K562 (cell line): ENCODE data around the gene BLOC1S4. TPM values are rescaled to one million over a fixed set of nuclear protein-coding genes. Genes with fewer than 3 reads are reported as not detected.

Source experiments
- ATAC-seq: fragments of 200-7000 bp; cut with Tn5 transposase; 3 replicates; pipeline ENCODE4 v1.9.1; 2020; ENCODE audit warnings: moderate library complexity
- BruUV-seq: library from RNA; stranded (reverse); fragments of 400-500 nt; replicated peaks from 2 replicates; lab custom pipeline; 2021; lab: Mats Ljungman, UMichigan
- CTCF ChIA-PET: fragments of 300-600 bp; formaldehyde crosslinking; extraction: SDS; loops from one replicate; lab custom pipeline; 2021; ENCODE audit warnings: low intra/inter-chr PET ratio; lab: Yijun Ruan, JAX
- POLR2A ChIA-PET: fragments of 300-600, 350-650 bp; sonication (Branson Sonifier 250); formaldehyde crosslinking; extraction: SDS; loops from one replicate; lab custom pipeline; 2021; ENCODE audit warnings: antibody characterized with exemption, inconsistent platforms; lab: Yijun Ruan, JAX
- DNase-seq, 4 experiments: peaks; one replicate each; pipeline versions ENCODE4 v3.0.0 to v3.0.0-alpha.2; 2011 to 2018; ENCODE audit warnings: low spot score in 3 of 4, mixed read lengths in 3 of 4; ENCODE audit errors: extremely low read depth in 1 of 4
- FAIRE-seq: peaks from 2 replicates; lab custom pipeline; 2011; peaks lifted over from hg19 to GRCh38; lab: Jason Lieb, UNC
- H2AFZ ChIP-seq: 2 replicates; pipeline ENCODE4 v1.6.0; 2011; ENCODE audit warnings: low read depth, low read length, control low read depth, inconsistent platforms
- H3K27ac ChIP-seq: fragments of 200-600 bp; 3 replicates; pipeline ENCODE4 v1.8.0; 2011; ENCODE audit warnings: low read depth, mild to moderate bottlenecking, control low read depth, inconsistent platforms, low read length, moderate library complexity, mixed read lengths; ENCODE audit errors: extremely low read depth
- H3K27me3 ChIP-seq, 2 experiments: fragments of 300-600 bp in 1 of 2; 2 replicates in 1 of 2; 3 replicates in 1 of 2; pipeline versions ENCODE4 v1.6.0 to v1.8.0; 2011; ENCODE audit warnings: inconsistent platforms in 2 of 2, low read length in 2 of 2, mild to moderate bottlenecking in 1 of 2, mixed read lengths in 1 of 2, moderate library complexity in 1 of 2; ENCODE audit not compliant: control insufficient read depth in 2 of 2, insufficient read depth in 2 of 2
- H3K36me3 ChIP-seq: fragments of 300-600 bp; 3 replicates; pipeline ENCODE4 v1.8.0; 2011; ENCODE audit warnings: mild to moderate bottlenecking, low read length, inconsistent platforms; ENCODE audit not compliant: control insufficient read depth, insufficient read depth
- H3K4me1 ChIP-seq, 2 experiments: fragments of 200-600 bp in 1 of 2; replicated peaks in 1 of 2; 2 replicates in 1 of 2; 3 replicates in 1 of 2; pipeline versions ENCODE4 v1.5.1 to v1.8.0; 2011; ENCODE audit warnings: inconsistent platforms in 2 of 2, low read length in 2 of 2, mild to moderate bottlenecking in 1 of 2, mixed read lengths in 1 of 2, moderate library complexity in 1 of 2; ENCODE audit not compliant: control insufficient read depth in 2 of 2, insufficient read depth in 2 of 2
- H3K4me2 ChIP-seq: 2 replicates; pipeline ENCODE4 v1.6.1; 2011; ENCODE audit warnings: low read length, control low read depth, inconsistent platforms, mixed read lengths; ENCODE audit not compliant: insufficient read depth
- H3K4me3 ChIP-seq: fragments of 200-600 bp; sonication (generic), shearing (Covaris generic); 2 replicates; pipeline ENCODE4 v1.5.1; 2016; ENCODE audit warnings: control low read depth, inconsistent platforms
- H3K79me2 ChIP-seq: fragments of 200-600 bp; 3 replicates; pipeline ENCODE4 v1.8.0; 2011; ENCODE audit warnings: low read length, inconsistent platforms; ENCODE audit not compliant: control insufficient read depth, insufficient read depth
- H3K9ac ChIP-seq, 2 experiments: 2 replicates each; pipeline versions ENCODE4 v1.6.0 to v1.6.1; 2011; ENCODE audit warnings: low read depth in 2 of 2, low read length in 2 of 2, control low read depth in 1 of 2, inconsistent platforms in 1 of 2, mild to moderate bottlenecking in 1 of 2, mixed read lengths in 1 of 2; ENCODE audit not compliant: insufficient read depth in 1 of 2
- H3K9me1 ChIP-seq: one replicate; pipeline ENCODE4 v1.6.0; 2011; ENCODE audit warnings: inconsistent platforms, mild to moderate bottlenecking, low read length, moderate library complexity; ENCODE audit not compliant: control insufficient read depth, insufficient read depth
- H3K9me3 ChIP-seq: replicated peaks from 2 replicates; pipeline ENCODE4 v1.5.1; 2011; ENCODE audit warnings: low read depth, low read length, inconsistent platforms; ENCODE audit not compliant: control insufficient read depth, insufficient read depth
- H4K20me1 ChIP-seq: replicated peaks from 2 replicates; pipeline ENCODE4 v1.6.1; 2011; ENCODE audit warnings: low read length, inconsistent platforms, mixed read lengths; ENCODE audit not compliant: control insufficient read depth, insufficient read depth
- BHLHE40 ChIP-seq: IDR thresholded peaks from 2 replicates; pipeline ENCODE4 v1.6.1; 2011; ENCODE audit warnings: low read length, improper control_type of control experiment
- CHD7 ChIP-seq: fragments of 200-600 bp; sonication (generic); IDR thresholded peaks from one replicate; pipeline ENCODE4 v1.6.1; 2012; ENCODE audit warnings: mild to moderate bottlenecking, low read depth, low read length, inconsistent platforms
- CTCF ChIP-seq, 3 experiments: IDR thresholded peaks in 2 of 3; conservative IDR thresholded peaks in 1 of 3; 2 replicates each; pipeline ENCODE4 v1.5.1; 2011 to 2012; ENCODE audit warnings: low read length in 3 of 3, mild to moderate bottlenecking in 3 of 3, control low read depth in 2 of 3, improper control_type of control experiment in 1 of 3, inconsistent platforms in 1 of 3, low read depth in 1 of 3, mixed read lengths in 1 of 3, moderate library complexity in 1 of 3; ENCODE audit not compliant: insufficient read depth in 2 of 3
- DDX20 ChIP-seq: fragments of 450-650 bp; IDR thresholded peaks from 2 replicates; pipeline ENCODE4 v1.6.1; 2016; ENCODE audit warnings: missing genetic modification characterization, low read depth, mild to moderate bottlenecking, missing compliant biosample characterization, moderate library complexity
- FOXP1 ChIP-seq: sonication (generic); formaldehyde crosslinking; IDR thresholded peaks from 2 replicates; pipeline ENCODE4 v1.8.0; 2022; ENCODE audit warnings: mild to moderate bottlenecking, missing genetic modification reagents
- MECOM ChIP-seq: fragments of 250-450 bp; sonication (Bioruptor Pico); IDR thresholded peaks from 2 replicates; pipeline ENCODE4 v1.8.0; 2022; ENCODE audit warnings: inconsistent platforms
- NR2C1 ChIP-seq, 2 experiments: fragments of 450-650 bp; IDR thresholded peaks; 2 replicates each; pipeline ENCODE4 v1.6.1; 2017; ENCODE audit warnings: mild to moderate bottlenecking in 2 of 2, antibody characterized with exemption in 1 of 2, inconsistent platforms in 1 of 2, missing compliant biosample characterization in 1 of 2, missing genetic modification characterization in 1 of 2
- ZNF699 ChIP-seq: fragments of 250-450 bp; sonication (Bioruptor Pico); IDR thresholded peaks from 2 replicates; pipeline ENCODE4 v1.8.0; 2021; ENCODE audit warnings: mild to moderate bottlenecking, moderate library complexity; ENCODE audit not compliant: insufficient replicate concordance
- WGBS: fragments of 100-300 bp; shearing (Covaris generic); methylation state at CpG from one replicate; pipeline ENCODE4 v1.1.6; 2016; ENCODE audit warnings: low coverage, mixed read lengths; ENCODE audit not compliant: insufficient coverage; ENCODE audit errors: missing lambda C conversion rate; 5-methylcytosine and 5-hydroxymethylcytosine counted together
- in situ Hi-C: fragments of 300-500 bp; cut with MboI; formaldehyde crosslinking; loops from 4 replicates; pipeline ENCODE4 v1.15.0; 2018; ENCODE audit warnings: inconsistent platforms, mixed read lengths
- intact Hi-C: fragments of 100-400 bp; cut with micrococcal nuclease; formaldehyde crosslinking; loops from 2 replicates; pipeline ENCODE4 v1.14.2; 2022
- polyA plus RNA-seq, 8 experiments: library from polyadenylated mRNA; depleted of rRNA in 4 of 8; stranded (reverse) in 5 of 8; unstranded in 3 of 8; fragments of >200 nt; fragmentation: Nextera tagmentation in 2 of 8; fragmentation: Illumina TruSeq in 1 of 8; extraction: Ambion mirVana in 2 of 8; extraction: Trizol in 1 of 8; gene quantifications; 2 replicates each; pipeline versions ENCODE4 v1.2.1 to v1.2.3, GENCODE V29; 2011 to 2014; ENCODE audit warnings: inconsistent platforms in 1 of 8, missing spikeins in 1 of 8
- total RNA-seq, 7 experiments: library from RNA; depleted of rRNA in 6 of 7; stranded (reverse); fragments of >200 nt in 6 of 7; fragmentation: Illumina TruSeq in 2 of 7; extraction: Trizol in 2 of 7; gene quantifications; 2 replicates each; pipeline versions ENCODE4 v1.2.1 to v1.2.3, GENCODE V29; 2011 to 2021; ENCODE audit warnings: low replicate concordance in 1 of 7

The BLOC1S4 gene
- total and polyA plus RNA-seq, 9 of the 15 experiments (the other 6 are each of a cell fraction or from before 2014, with no cell fraction given): 3.1 to 31.6 (median 11.2) TPM

DNA sequence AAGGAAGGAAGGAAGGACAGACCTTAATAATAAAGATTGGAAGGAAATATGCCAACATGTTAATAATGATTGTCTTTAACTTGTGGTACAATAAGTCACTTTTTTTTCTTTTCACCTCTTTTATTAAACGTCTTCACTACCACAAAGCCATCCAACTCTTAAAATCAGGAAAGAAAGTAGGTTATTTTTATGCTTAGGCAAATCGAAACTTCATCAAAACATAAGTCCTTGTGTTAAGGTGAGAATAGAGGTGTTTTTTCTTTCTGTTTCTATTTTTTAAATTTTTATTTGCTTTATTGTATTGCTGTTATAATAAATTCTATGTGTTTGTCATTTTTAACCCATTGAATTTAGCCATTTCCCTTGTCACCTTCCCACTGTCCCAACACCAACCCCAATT is 26.5 kb downstream of the BLOC1S4 start (continued):
- TF ChIP-seq DDX20 (tag) (no peak), MECOM (CRISPR knock-in tag) (no peak), FOXP1 (no peak), NR2C1 (IDR thresholded peaks at IDR 0.05) (no peak), NR2C1 (tag; IDR thresholded peaks at IDR 0.05) (no peak)

GRCh38 chr4:6742989-6743388 is 27.0 kb downstream of the BLOC1S4 start:
- BruUV-seq: no TSS peak
- intact Hi-C loops: no loop called here
- no peak for FAIRE-seq
- TF ChIP-seq CHD7: no peak
- TF ChIP-seq CTCF (IDR thresholded peaks at IDR 0.05 in 2 of 3, conservative IDR thresholded peaks at IDR 0.05 in 1 of 3; ENCODE audit: insufficient read depth in 2 of 3, low read depth in 1 of 3, low read length in 3 of 3): peak in 1 of 3 experiments; percentile 19; a peak in 1 of 6 replicates
- TF ChIP-seq BHLHE40: no peak
- no peak for TF ChIP-seq ZNF699 (CRISPR knock-in tag)

More at GRCh38 chr4:6742989-6743388, 27.0 kb downstream of the BLOC1S4 start:
- ChIA-PET CTCF (no interaction called here), POLR2A (no interaction called here)
- H3K27ac ChIP-seq: no peak overlapping the region
- peak; percentile 33; the same call in 2 of the 3 replicates for ATAC-seq
- no peak overlapping the region for H3K4me3 ChIP-seq
- peak overlapping the region in 1 of 2 experiments; percentile 57; a peak in 1 of 4 replicates for H3K9ac ChIP-seq
- peaks cover 0 to 19% of the 10 kb centered on the region in 2 experiments; a peak in 3 of 5 replicates for H3K4me1 ChIP-seq
- no peaks in the 10 kb centered on the region for H3K79me2 ChIP-seq
- H3K27me3 ChIP-seq: no peaks in the 10 kb centered on the region
- H2AFZ ChIP-seq: peak overlapping the region; percentile 67
- H3K9me1 ChIP-seq: no peaks in the 10 kb centered on the region
- no peak for DNase-seq
- H3K9me3 ChIP-seq: peaks cover 7% of the 10 kb centered on the region; the same call in 1 of the 2 replicates
- in situ Hi-C loops: no loop called here
- H3K4me2 ChIP-seq: no peak overlapping the region
- H3K36me3 ChIP-seq: no peaks in the 10 kb centered on the region
- no peaks in the 10 kb centered on the region for H4K20me1 ChIP-seq
- 55% methylated on average over 11 of the region's 11 CpGs for WGBS
